Adipose tissue (tissue), 3 donors: Measurements from ENCODE around the gene PTGDR. TPM values are rescaled to one million over a fixed set of nuclear protein-coding genes. Genes with fewer than 3 reads are reported as not detected.

Experiments
- polyA plus RNA-seq, 3 donors: library from polyadenylated mRNA; stranded (reverse); fragments of 200-250 nt; gene quantifications; one replicate each; pipeline ENCODE4 v1.2.3, GENCODE V29; 2013
- donor health status: healthy with polysubstance abuse.
- donor health status: Bipolar disorder and iron deficiency.
- donor health status: healthy.

Gene PTGDR
- polyA plus RNA-seq, 3 donors = 0.08 to 0.67 (median 0.59) TPM

Other genes with a start within 250 kb of the PTGDR start
- gene NID2, start 198.6 kb upstream of the PTGDR start, polyA plus RNA-seq = 10 to 100 TPM in 2 of 3 donors, 1 to 10 TPM in 1; 4.0 to 25.9 (median 21.7) TPM
- gene PTGER2, start 46.6 kb downstream of the PTGDR start, polyA plus RNA-seq = 1 to 10 TPM in 2 of 3 donors, under 1 TPM in 1; 0.49 to 8.3 (median 6.3) TPM